ENCODE measurements around the gene KXD1.

The KXD1 gene

GRCh38 chr19:18603255-18603957, 45.7 kb downstream of the KXD1 start:
- DNase-seq (ENCODE audit: low read depth): no peak
- peak; percentile 24 for TF ChIP-seq CTCF (conservative IDR thresholded peaks at IDR 0.05; ENCODE audit: control insufficient read depth, insufficient read depth, low read depth, low read length)
- no peak overlapping the region for H3K4me3 ChIP-seq (ENCODE audit: control insufficient read depth, low read depth, low read length)

GRCh38 chr19:18603958-18604819, 46.5 kb downstream of the KXD1 start:
- H3K4me3 ChIP-seq (ENCODE audit: control insufficient read depth, low read depth, low read length): no peak overlapping the region
- no peak for TF ChIP-seq CTCF (conservative IDR thresholded peaks at IDR 0.05; ENCODE audit: control insufficient read depth, insufficient read depth, low read depth, low read length)
- DNase-seq (ENCODE audit: low read depth): no peak

- H3K4me3 ChIP-seq (ENCODE audit: control insufficient read depth, low read depth, low read length): no peak overlapping the region
- no peak for DNase-seq (ENCODE audit: low read depth)
- TF ChIP-seq CTCF (conservative IDR thresholded peaks at IDR 0.05; ENCODE audit: control insufficient read depth, insufficient read depth, low read depth, low read length): no peak
Measured at GRCh38 chr19:18604820-18605159, 47.1 kb downstream of the KXD1 start.

- no peak overlapping the region for H3K4me3 ChIP-seq (ENCODE audit: control insufficient read depth, low read depth, low read length)
- DNase-seq (ENCODE audit: low read depth): no peak
- no peak for TF ChIP-seq CTCF (conservative IDR thresholded peaks at IDR 0.05; ENCODE audit: control insufficient read depth, insufficient read depth, low read depth, low read length)
Measured at GRCh38 chr19:18605196-18605545, 47.5 kb downstream of the KXD1 start.

GRCh38 chr19:18605546-18606280, 48.0 kb downstream of the KXD1 start:
- TF ChIP-seq CTCF (conservative IDR thresholded peaks at IDR 0.05; ENCODE audit: control insufficient read depth, insufficient read depth, low read depth, low read length): no peak
- no peak for DNase-seq (ENCODE audit: low read depth)
- H3K4me3 ChIP-seq (ENCODE audit: control insufficient read depth, low read depth, low read length): no peak overlapping the region

GRCh38 chr19:18606281-18607225, 48.9 kb downstream of the KXD1 start, which contains the start of gene CRLF1:
Gene CRLF1, minus strand, starts transcription at chr19:18606799. Its CDS starts 143 bp downstream, at chr19:18606656.
- DNase-seq (ENCODE audit: low read depth): no peak
- TF ChIP-seq CTCF (conservative IDR thresholded peaks at IDR 0.05; ENCODE audit: control insufficient read depth, insufficient read depth, low read depth, low read length): no peak
- no peak within 1 kb of the TSS for H3K4me3 ChIP-seq (ENCODE audit: control insufficient read depth, low read depth, low read length)
